Endothelial cell of umbilical vein (primary cell): Measurements from ENCODE around the gene CFAP100. TPM values are rescaled to one million over a fixed set of nuclear protein-coding genes. Genes with fewer than 3 reads are reported as not detected.

Experiments used
- BruUV-seq: library from RNA; stranded (reverse); fragments of 400-500 nt; replicated peaks from 2 replicates; lab custom pipeline; 2021; lab: Mats Ljungman, UMichigan
- CTCF ChIA-PET: fragments of 300-600, 350-600 bp; sonication (Branson Sonifier 250); formaldehyde crosslinking; loops from one replicate; lab custom pipeline; 2021; ENCODE audit warnings: antibody characterized with exemption, inconsistent platforms; lab: Charles Lee
- POLR2A ChIA-PET: fragments of 300-600, 350-600 bp; sonication (Branson Sonifier 250); formaldehyde crosslinking; loops from one replicate; lab custom pipeline; 2021; ENCODE audit warnings: antibody characterized with exemption, inconsistent platforms; lab: Charles Lee
- DNase-seq: peaks from one replicate; pipeline ENCODE4 v3.0.0-alpha.2; 2011; ENCODE audit warnings: low read depth, low spot score
- FAIRE-seq: peaks from 2 replicates; lab custom pipeline; 2011; peaks lifted over from hg19 to GRCh38; lab: Jason Lieb, UNC
- H2AFZ ChIP-seq: 2 replicates; pipeline ENCODE4 v1.6.0; 2012; ENCODE audit warnings: low read depth, low read length, control low read depth, inconsistent platforms
- H3K27ac ChIP-seq: 2 replicates; pipeline ENCODE4 v1.5.1; 2011; ENCODE audit warnings: low read depth, mild to moderate bottlenecking, control low read depth, low read length, moderate library complexity; ENCODE audit not compliant: insufficient read depth
- H3K27me3 ChIP-seq, 2 experiments: 2 replicates each; pipeline versions ENCODE4 v1.6.0 to v1.6.1; 2011; ENCODE audit warnings: low read length in 2 of 2, mixed read lengths in 1 of 2; ENCODE audit not compliant: control insufficient read depth in 2 of 2, insufficient read depth in 2 of 2
- H3K36me3 ChIP-seq, 2 experiments: 2 replicates in 1 of 2; 3 replicates in 1 of 2; pipeline ENCODE4 v1.5.1; 2011; ENCODE audit warnings: low read length in 2 of 2, mild to moderate bottlenecking in 1 of 2, moderate library complexity in 1 of 2; ENCODE audit not compliant: control insufficient read depth in 2 of 2, insufficient read depth in 2 of 2; ENCODE audit errors: extremely low read depth in 1 of 2
- H3K4me1 ChIP-seq: 3 replicates; pipeline ENCODE4 v1.5.1; 2011; ENCODE audit warnings: mild to moderate bottlenecking, low read length; ENCODE audit not compliant: control insufficient read depth, insufficient read depth; ENCODE audit errors: extremely low read depth
- H3K4me2 ChIP-seq: 2 replicates; pipeline ENCODE4 v1.6.1; 2011; ENCODE audit warnings: low read length, control low read depth, mixed read lengths; ENCODE audit not compliant: insufficient read depth
- H3K4me3 ChIP-seq, 3 experiments: fragments of 200-600 bp in 1 of 3; sonication (generic), shearing (Covaris generic) in 1 of 3; replicated peaks in 1 of 3; 2 replicates each; pipeline ENCODE4 v1.5.1; 2011 to 2016; ENCODE audit warnings: control low read depth in 3 of 3, low read length in 3 of 3, mild to moderate bottlenecking in 2 of 3, inconsistent platforms in 1 of 3, low read depth in 1 of 3, moderate library complexity in 1 of 3; ENCODE audit not compliant: insufficient read depth in 1 of 3
- H3K79me2 ChIP-seq: 2 replicates; pipeline ENCODE4 v1.6.0; 2012; ENCODE audit warnings: low read length, inconsistent platforms; ENCODE audit not compliant: control insufficient read depth, insufficient read depth
- H3K9ac ChIP-seq: replicated peaks from 2 replicates; pipeline ENCODE3; 2011; ENCODE audit warnings: low read length, control low read depth; ENCODE audit not compliant: insufficient read depth; ENCODE audit errors: extremely low read depth
- H3K9me1 ChIP-seq: replicated peaks from 3 replicates; pipeline ENCODE4 v1.6.0; 2011; ENCODE audit warnings: mild to moderate bottlenecking, low read length; ENCODE audit not compliant: control insufficient read depth, insufficient read depth; ENCODE audit errors: extremely low read depth
- H3K9me3 ChIP-seq: replicated peaks from 2 replicates; pipeline ENCODE4 v1.5.1; 2012; ENCODE audit warnings: low read length, inconsistent platforms; ENCODE audit not compliant: control insufficient read depth, insufficient read depth
- H4K20me1 ChIP-seq: replicated peaks from 2 replicates; pipeline ENCODE3; 2011; ENCODE audit warnings: mild to moderate bottlenecking, low read length; ENCODE audit not compliant: control insufficient read depth, insufficient read depth; ENCODE audit errors: extremely low read depth
- CTCF ChIP-seq, 2 donors: IDR thresholded peaks; 1 replicate in 1 of 2; 2 replicates in 1 of 2; pipeline ENCODE4 v1.5.1; 2011; ENCODE audit warnings: low read length in 2 of 2, mild to moderate bottlenecking in 2 of 2, moderate library complexity in 2 of 2, control low read depth in 1 of 2, inconsistent platforms in 1 of 2, low read depth in 1 of 2; ENCODE audit not compliant: insufficient read depth in 1 of 2; ENCODE audit errors: extremely low read depth in 1 of 2
- EZH2 ChIP-seq: IDR thresholded peaks from 2 replicates; pipeline ENCODE4 v1.6.1; 2012; ENCODE audit warnings: borderline replicate concordance, low read depth, mild to moderate bottlenecking, moderate library complexity, low read length, inconsistent platforms; ENCODE audit not compliant: severe bottlenecking
- FOS ChIP-seq: IDR thresholded peaks from 2 replicates; pipeline ENCODE4 v1.6.1; 2011; ENCODE audit warnings: mild to moderate bottlenecking, low read length, moderate library complexity, borderline replicate concordance; ENCODE audit not compliant: insufficient read depth
- GATA2 ChIP-seq: IDR thresholded peaks from 2 replicates; pipeline ENCODE4 v1.7.0; 2011; ENCODE audit warnings: low read depth, mild to moderate bottlenecking, moderate library complexity, mixed read lengths, low read length; ENCODE audit not compliant: insufficient read length, insufficient read depth
- JUN ChIP-seq: IDR thresholded peaks from 2 replicates; pipeline ENCODE4 v1.6.1; 2011; ENCODE audit warnings: borderline replicate concordance, low read depth; ENCODE audit not compliant: insufficient read length, insufficient read depth
- MAX ChIP-seq: IDR thresholded peaks from 2 replicates; pipeline ENCODE4 v1.6.1; 2011; ENCODE audit not compliant: insufficient read depth, insufficient read length
- MYC ChIP-seq: IDR thresholded peaks from one replicate; pipeline ENCODE4 v1.6.1; 2011; ENCODE audit warnings: mild to moderate bottlenecking, low read depth, low read length
- POLR2A ChIP-seq: IDR thresholded peaks from 2 replicates; pipeline ENCODE4 v1.6.1; 2012; ENCODE audit warnings: low read depth, mild to moderate bottlenecking, control low read depth, low read length
- POLR2AphosphoS5 ChIP-seq: IDR thresholded peaks from 2 replicates; pipeline ENCODE4 v1.6.1; 2012; ENCODE audit warnings: low read depth, mild to moderate bottlenecking, control low read depth, low read length, moderate library complexity; ENCODE audit not compliant: insufficient read depth
- dilution Hi-C: fragments of 300-500 bp; cut with MboI; formaldehyde crosslinking; loops from one replicate; pipeline ENCODE4 v1.15.0; 2019; ENCODE audit warnings: low sequenced_read_pairs; ENCODE audit not compliant: extremely low pct_ligation_motif_present
- intact Hi-C: fragments of 100-400 bp; cut with micrococcal nuclease; formaldehyde crosslinking; loops from one replicate; pipeline ENCODE4 v1.10.0; 2022
- polyA plus RNA-seq, 4 experiments: library from polyadenylated mRNA; depleted of rRNA in 3 of 4; stranded (reverse) in 3 of 4; unstranded in 1 of 4; fragments of >200 nt; gene quantifications; 2 replicates each; pipeline versions ENCODE4 v1.2.1 to v1.2.3, GENCODE V29; 2011 to 2012; ENCODE audit warnings: missing spikeins in 1 of 4
- total RNA-seq: library from RNA; stranded (reverse); gene quantifications from 2 replicates; pipeline ENCODE4 v1.2.3, GENCODE V29; 2021

Gene CFAP100
- total and polyA plus RNA-seq, 2 donors (not counting 3 experiments of a cell fraction or from before 2014, with no cell fraction given), result not detected

GRCh38 chr3:126378341-126378751 is 16.4 kb upstream of the CFAP100 start:
- FAIRE-seq (no peak), DNase-seq (no peak)
- dilution Hi-C loops (no loop called here), intact Hi-C loops (no loop called here)
- no peak overlapping the region for H3K4me3 ChIP-seq
- H3K9me1 ChIP-seq, result no peaks in the 10 kb centered on the region
- no peak overlapping the region for H3K9ac ChIP-seq
- POLR2A ChIA-PET, result no interaction called here
- H3K27ac ChIP-seq, result no peak overlapping the region
- no peak overlapping the region for H3K4me2 ChIP-seq
- H2AFZ ChIP-seq, result no peak overlapping the region
- H3K79me2 ChIP-seq, result no peaks in the 10 kb centered on the region
- TF ChIP-seq MYC (no peak), EZH2 (no peak), POLR2A (no peak), JUN (no peak), GATA2 (no peak)
- H3K9me3 ChIP-seq, result no peaks in the 10 kb centered on the region
- no peaks in the 10 kb centered on the region for H4K20me1 ChIP-seq
- CTCF ChIA-PET, result interaction anchor here (1.9 kb wide), 1 partner anchor 10 kb away, joined by 4 read pairs; no protein-coding TSS in a partner anchor
- no peaks in the 10 kb centered on the region for H3K36me3 ChIP-seq
- no TSS peak for BruUV-seq
- peaks cover 0 to 2% of the 10 kb centered on the region in 2 experiments for H3K27me3 ChIP-seq
- H3K4me1 ChIP-seq, result no peaks in the 10 kb centered on the region

- no peak overlapping the region for H2AFZ ChIP-seq
- no peaks in the 10 kb centered on the region for H3K9me1 ChIP-seq
- dilution Hi-C loops (no loop called here), intact Hi-C loops (no loop called here)
- H3K36me3 ChIP-seq, result no peaks in the 10 kb centered on the region
- H4K20me1 ChIP-seq, result no peaks in the 10 kb centered on the region
- no peaks in the 10 kb centered on the region for H3K4me1 ChIP-seq
- no peak overlapping the region for H3K4me2 ChIP-seq
- no TSS peak for BruUV-seq
- H3K4me3 ChIP-seq, result no peak overlapping the region
- H3K27me3 ChIP-seq, result peaks cover 0 to 2% of the 10 kb centered on the region in 2 experiments
- CTCF ChIA-PET, result interaction anchor here (1.9 kb wide), 1 partner anchor 9 kb away, joined by 4 read pairs; no protein-coding TSS in a partner anchor
- H3K9me3 ChIP-seq, result no peaks in the 10 kb centered on the region
- no peak overlapping the region for H3K27ac ChIP-seq
- TF ChIP-seq EZH2 (no peak), GATA2 (no peak), CTCF (IDR thresholded peaks at IDR 0.05; ENCODE audit: extremely low read depth in 1 of 2, insufficient read depth in 1 of 2, low read depth in 1 of 2, low read length in 2 of 2) (no peak), MAX (no peak), POLR2AphosphoS5 (no peak), MYC (no peak), FOS (no peak), POLR2A (no peak), JUN (no peak)
- no peak overlapping the region for H3K9ac ChIP-seq
- DNase-seq (no peak), FAIRE-seq (no peak)
- H3K79me2 ChIP-seq, result no peaks in the 10 kb centered on the region
- POLR2A ChIA-PET, result no interaction called here
Observed at GRCh38 chr3:126380011-126380768, 14.5 kb upstream of the CFAP100 start.
